ENCODE results near the gene HIPK3.

Gene HIPK3

GRCh38 chr11:33373636-33374035 lies 116.5 kb downstream of the HIPK3 start:
- ATAC-seq (ENCODE audit: low read depth) = no peak
- H3K4me1 ChIP-seq (ENCODE audit: insufficient read depth, poor library complexity, severe bottlenecking) = peaks cover 25% of the 10 kb centered on the region
- no peak overlapping the region for H3K4me3 ChIP-seq (ENCODE audit: severe bottlenecking)
- no peaks in the 10 kb centered on the region for H3K9me3 ChIP-seq (ENCODE audit: severe bottlenecking)
- H3K27ac ChIP-seq (ENCODE audit: poor library complexity, severe bottlenecking) = no peak overlapping the region
- no peak for DNase-seq (ENCODE audit: low spot score)
- no peak for TF ChIP-seq CTCF (IDR thresholded peaks at IDR 0.05; ENCODE audit: poor library complexity, severe bottlenecking)
- H3K36me3 ChIP-seq (ENCODE audit: low read depth) = no peaks in the 10 kb centered on the region
- H3K27me3 ChIP-seq (ENCODE audit: insufficient read depth, poor library complexity, severe bottlenecking) = no peaks in the 10 kb centered on the region

- Histone ChIP-seq H3K36me3 (ENCODE audit: low read depth) (no peaks in the 10 kb centered on the region), H3K27ac (ENCODE audit: poor library complexity, severe bottlenecking) (peak overlapping the region; percentile 43), H3K27me3 (ENCODE audit: insufficient read depth, poor library complexity, severe bottlenecking) (no peaks in the 10 kb centered on the region), H3K9me3 (ENCODE audit: severe bottlenecking) (no peaks in the 10 kb centered on the region), H3K4me1 (ENCODE audit: insufficient read depth, poor library complexity, severe bottlenecking) (peaks cover 25% of the 10 kb centered on the region), H3K4me3 (ENCODE audit: severe bottlenecking) (peak overlapping the region; percentile 98)
- no peak for TF ChIP-seq CTCF (IDR thresholded peaks at IDR 0.05; ENCODE audit: poor library complexity, severe bottlenecking)
- no peak for ATAC-seq (ENCODE audit: low read depth)
- no peak for DNase-seq (ENCODE audit: low spot score)
Measured at GRCh38 chr11:33375236-33375635, 118.1 kb downstream of the HIPK3 start.

- H3K27ac ChIP-seq (ENCODE audit: poor library complexity, severe bottlenecking) = peak within 1 kb of the TSS; percentile 43
Measured at GRCh38 chr11:33375688-33376311, 118.6 kb downstream of the HIPK3 start, which contains the start of gene KIAA1549L. KIAA1549L (plus strand) TSS chr11:33376108.

GRCh38 chr11:33376331-33377310 lies 119.4 kb downstream of the HIPK3 start:
- no peak for DNase-seq (ENCODE audit: low spot score)
- Histone ChIP-seq H3K27ac (ENCODE audit: poor library complexity, severe bottlenecking) (peak overlapping the region; percentile 43), H3K36me3 (ENCODE audit: low read depth) (no peaks in the 10 kb centered on the region), H3K4me1 (ENCODE audit: insufficient read depth, poor library complexity, severe bottlenecking) (peaks cover 22% of the 10 kb centered on the region), H3K9me3 (ENCODE audit: severe bottlenecking) (no peaks in the 10 kb centered on the region), H3K27me3 (ENCODE audit: insufficient read depth, poor library complexity, severe bottlenecking) (no peaks in the 10 kb centered on the region), H3K4me3 (ENCODE audit: severe bottlenecking) (peak overlapping the region; percentile 98)
- peak; percentile 47 for ATAC-seq (ENCODE audit: low read depth)
- peak; percentile 3 for TF ChIP-seq CTCF (IDR thresholded peaks at IDR 0.05; ENCODE audit: poor library complexity, severe bottlenecking)

More at GRCh38 chr11:33375688-33376311, 118.6 kb downstream of the HIPK3 start, which contains the start of gene KIAA1549L:
- DNase-seq (ENCODE audit: low spot score) (no peak), ATAC-seq (ENCODE audit: low read depth) (peak; percentile 23; the same call in 2 of the 3 replicates)
- Histone ChIP-seq H3K4me3 (ENCODE audit: severe bottlenecking) (peak within 1 kb of the TSS; percentile 98), H3K4me1 (ENCODE audit: insufficient read depth, poor library complexity, severe bottlenecking) (peaks cover 25% of the 10 kb centered on the region), H3K36me3 (ENCODE audit: low read depth) (no peaks in the 10 kb centered on the region), H3K27me3 (ENCODE audit: insufficient read depth, poor library complexity, severe bottlenecking) (no peaks in the 10 kb centered on the region), H3K9me3 (ENCODE audit: severe bottlenecking) (no peaks in the 10 kb centered on the region)
- TF ChIP-seq CTCF (IDR thresholded peaks at IDR 0.05; ENCODE audit: poor library complexity, severe bottlenecking) = no peak

Data from RWPE2 (cell line).